Mammary epithelial cell (primary cell): Measurements from ENCODE around the gene TRIM43B.
"Not testable (repeated sequence)": the region's sequence is repeated elsewhere in the genome, so short reads cannot be mapped to it uniquely, and the experiment has no call there.

ENCODE experiments used
- EZH2 ChIP-seq: IDR thresholded peaks from 2 replicates; pipeline ENCODE4 v1.6.1; 2012; ENCODE audit warnings: low read length, inconsistent platforms, borderline replicate concordance
- TF ChIP-seq, protein P1 (sequence below), 2 donors: IDR thresholded peaks in 1 of 2; conservative IDR thresholded peaks in 1 of 2; 2 replicates each; pipeline ENCODE4 v1.5.1; 2011 to 2012; ENCODE audit warnings: inconsistent platforms in 2 of 2, low read length in 2 of 2, mild to moderate bottlenecking in 2 of 2, control low read depth in 1 of 2, low read depth in 1 of 2; ENCODE audit not compliant: insufficient read depth in 1 of 2; ENCODE audit errors: extremely low read depth in 1 of 2

DNA sequence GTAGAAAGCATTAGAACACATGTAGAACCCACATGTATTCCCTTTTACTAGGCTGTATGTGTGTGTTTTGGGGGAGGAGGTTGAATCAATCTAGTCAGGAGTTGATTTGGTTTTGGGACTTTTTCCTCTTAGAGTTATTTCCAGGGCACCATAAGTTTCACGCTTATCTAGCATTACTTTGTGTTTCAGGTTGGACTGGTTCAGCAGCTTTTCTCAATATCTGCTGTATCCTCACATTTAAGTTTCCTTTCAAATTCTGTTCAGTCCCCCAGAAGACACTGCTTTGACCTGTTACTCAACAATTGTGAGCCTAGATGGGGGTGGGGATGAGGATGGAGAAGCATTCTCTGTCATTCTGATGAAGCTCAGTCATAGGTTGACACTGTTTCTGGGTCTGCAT, 7.5 kb upstream of the TRIM43B start:
- TF ChIP-seq, protein P1, sequence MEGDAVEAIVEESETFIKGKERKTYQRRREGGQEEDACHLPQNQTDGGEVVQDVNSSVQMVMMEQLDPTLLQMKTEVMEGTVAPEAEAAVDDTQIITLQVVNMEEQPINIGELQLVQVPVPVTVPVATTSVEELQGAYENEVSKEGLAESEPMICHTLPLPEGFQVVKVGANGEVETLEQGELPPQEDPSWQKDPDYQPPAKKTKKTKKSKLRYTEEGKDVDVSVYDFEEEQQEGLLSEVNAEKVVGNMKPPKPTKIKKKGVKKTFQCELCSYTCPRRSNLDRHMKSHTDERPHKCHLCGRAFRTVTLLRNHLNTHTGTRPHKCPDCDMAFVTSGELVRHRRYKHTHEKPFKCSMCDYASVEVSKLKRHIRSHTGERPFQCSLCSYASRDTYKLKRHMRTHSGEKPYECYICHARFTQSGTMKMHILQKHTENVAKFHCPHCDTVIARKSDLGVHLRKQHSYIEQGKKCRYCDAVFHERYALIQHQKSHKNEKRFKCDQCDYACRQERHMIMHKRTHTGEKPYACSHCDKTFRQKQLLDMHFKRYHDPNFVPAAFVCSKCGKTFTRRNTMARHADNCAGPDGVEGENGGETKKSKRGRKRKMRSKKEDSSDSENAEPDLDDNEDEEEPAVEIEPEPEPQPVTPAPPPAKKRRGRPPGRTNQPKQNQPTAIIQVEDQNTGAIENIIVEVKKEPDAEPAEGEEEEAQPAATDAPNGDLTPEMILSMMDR (conservative IDR thresholded peaks at IDR 0.05 in 1 of 2, IDR thresholded peaks at IDR 0.05 in 1 of 2; ENCODE audit: extremely low read depth in 1 of 2, insufficient read depth in 1 of 2, low read depth in 1 of 2, low read length in 2 of 2), result not testable (repeated sequence)
- not testable (repeated sequence) for TF ChIP-seq EZH2
